Astrocyte (in vitro differentiated cells and primary cell): Measurements from ENCODE around the gene B3GALNT2. TPM values are rescaled to one million over a fixed set of nuclear protein-coding genes. Genes with fewer than 3 reads are reported as not detected.

ENCODE experiments used
- DNase-seq: peaks from one replicate; pipeline ENCODE4 v3.0.0-alpha.2; 2010; ENCODE audit warnings: low read depth
- FAIRE-seq: peaks from 2 replicates; lab custom pipeline; 2011; peaks lifted over from hg19 to GRCh38; lab: Jason Lieb, UNC
- H2AFZ ChIP-seq: 2 replicates; pipeline ENCODE4 v1.6.0; 2012; ENCODE audit warnings: low read depth, low read length, inconsistent platforms
- H3K27ac ChIP-seq: 2 replicates; pipeline ENCODE4 v1.5.1; 2011; ENCODE audit warnings: low read depth, low read length, inconsistent platforms
- H3K27me3 ChIP-seq: 2 replicates; pipeline ENCODE4 v1.6.0; 2011; ENCODE audit warnings: low read length, inconsistent platforms; ENCODE audit not compliant: insufficient read depth
- H3K36me3 ChIP-seq: 2 replicates; pipeline ENCODE4 v1.5.1; 2011; ENCODE audit warnings: low read length, inconsistent platforms; ENCODE audit not compliant: insufficient read depth
- H3K4me1 ChIP-seq: 2 replicates; pipeline ENCODE4 v1.5.1; 2011; ENCODE audit warnings: low read length, inconsistent platforms; ENCODE audit not compliant: insufficient read depth
- H3K4me2 ChIP-seq: 2 replicates; pipeline ENCODE4 v1.6.0; 2012; ENCODE audit warnings: low read length, inconsistent platforms
- H3K4me3 ChIP-seq: 2 replicates; pipeline ENCODE4 v1.5.1; 2011; ENCODE audit warnings: low read depth, mild to moderate bottlenecking, low read length, inconsistent platforms; ENCODE audit not compliant: insufficient read depth
- H3K79me2 ChIP-seq: 2 replicates; pipeline ENCODE4 v1.6.0; 2012; ENCODE audit warnings: mild to moderate bottlenecking, low read length, inconsistent platforms; ENCODE audit not compliant: insufficient read depth
- H3K9ac ChIP-seq: 2 replicates; pipeline ENCODE4 v1.6.0; 2012; ENCODE audit warnings: mild to moderate bottlenecking, low read length, inconsistent platforms
- H3K9me3 ChIP-seq: 2 replicates; pipeline ENCODE4 v1.5.1; 2012; ENCODE audit warnings: low read depth, mild to moderate bottlenecking, low read length, inconsistent platforms; ENCODE audit not compliant: insufficient read depth
- H4K20me1 ChIP-seq: 2 replicates; pipeline ENCODE4 v1.6.0; 2012; ENCODE audit warnings: low read length, inconsistent platforms; ENCODE audit not compliant: insufficient read depth
- H3K27ac Mint-ChIP-seq: one replicate; pipeline ENCODE4 v1.8.0; 2021; ENCODE audit warnings: mild to moderate bottlenecking, mixed read lengths; ENCODE audit not compliant: unreplicated experiment
- H3K27me3 Mint-ChIP-seq: one replicate; pipeline ENCODE4 v1.8.0; 2021; ENCODE audit warnings: low read depth, mixed read lengths; ENCODE audit not compliant: unreplicated experiment
- H3K36me3 Mint-ChIP-seq: one replicate; pipeline ENCODE4 v1.8.0; 2021; ENCODE audit warnings: low read depth, mixed read lengths; ENCODE audit not compliant: unreplicated experiment
- H3K4me1 Mint-ChIP-seq: one replicate; pipeline ENCODE4 v1.8.0; 2021; ENCODE audit warnings: low read depth, mixed read lengths; ENCODE audit not compliant: unreplicated experiment
- H3K4me3 Mint-ChIP-seq: one replicate; pipeline ENCODE4 v1.8.0; 2021; ENCODE audit warnings: mild to moderate bottlenecking, moderate library complexity, mixed read lengths; ENCODE audit not compliant: unreplicated experiment
- H3K9me3 Mint-ChIP-seq: one replicate; pipeline ENCODE4 v1.8.0; 2021; ENCODE audit warnings: mild to moderate bottlenecking, mixed read lengths; ENCODE audit not compliant: unreplicated experiment
- CTCF ChIP-seq: IDR thresholded peaks from 2 replicates; pipeline ENCODE4 v1.5.1; 2011; ENCODE audit warnings: low read depth, mild to moderate bottlenecking, inconsistent platforms, low read length, moderate library complexity; ENCODE audit not compliant: insufficient read depth
- EZH2 ChIP-seq: IDR thresholded peaks from 2 replicates; pipeline ENCODE4 v1.6.1; 2012; ENCODE audit warnings: mild to moderate bottlenecking, low read length, inconsistent platforms; ENCODE audit not compliant: insufficient read depth
- total RNA-seq: library from RNA; stranded (reverse); gene quantifications from 2 replicates; pipeline ENCODE4 v1.2.1, GENCODE V29; 2021

B3GALNT2 gene
- total RNA-seq, 1 donor from 2014 or later = 40.5 TPM

- no peaks in the 10 kb centered on the region for H3K9me3 Mint-ChIP-seq
- Histone ChIP-seq H3K4me2 (no peak overlapping the region), H3K4me3 (no peak overlapping the region), H3K9me3 (no peaks in the 10 kb centered on the region), H3K4me1 (no peaks in the 10 kb centered on the region), H2AFZ (no peak overlapping the region), H3K27ac (no peak overlapping the region), H3K79me2 (peaks cover 14% of the 10 kb centered on the region), H3K36me3 (no peaks in the 10 kb centered on the region), H3K27me3 (no peaks in the 10 kb centered on the region), H4K20me1 (peaks cover 19% of the 10 kb centered on the region), H3K9ac (no peak overlapping the region)
- H3K4me3 Mint-ChIP-seq = no peak overlapping the region
- H3K4me1 Mint-ChIP-seq = peaks cover 9% of the 10 kb centered on the region
- no peak for FAIRE-seq
- H3K27me3 Mint-ChIP-seq = no peaks in the 10 kb centered on the region
- H3K36me3 Mint-ChIP-seq = peaks cover 10% of the 10 kb centered on the region
- H3K27ac Mint-ChIP-seq = no peak overlapping the region
- no peak for DNase-seq
- TF ChIP-seq EZH2 (no peak), CTCF (no peak)
These were observed 80.2 kb downstream of the B3GALNT2 start for GRCh38 chr1:235424092-235424491.

GRCh38 chr1:235423214-235423652 is 81.0 kb downstream of the B3GALNT2 start:
- DNase-seq = no peak
- H3K4me2 ChIP-seq = no peak overlapping the region
- peaks cover 9% of the 10 kb centered on the region for H3K4me1 Mint-ChIP-seq
- no peaks in the 10 kb centered on the region for H3K4me1 ChIP-seq
- H3K36me3 ChIP-seq = no peaks in the 10 kb centered on the region
- no peaks in the 10 kb centered on the region for H3K9me3 Mint-ChIP-seq
- no peak overlapping the region for H3K9ac ChIP-seq
- no peak overlapping the region for H2AFZ ChIP-seq
- no peak for FAIRE-seq
- H3K27ac ChIP-seq = no peak overlapping the region
- H3K79me2 ChIP-seq = peaks cover 18% of the 10 kb centered on the region
- no peak overlapping the region for H3K27ac Mint-ChIP-seq
- H4K20me1 ChIP-seq = peaks cover 22% of the 10 kb centered on the region
- peaks cover 8% of the 10 kb centered on the region for H3K36me3 Mint-ChIP-seq
- H3K27me3 ChIP-seq = no peaks in the 10 kb centered on the region
- H3K9me3 ChIP-seq = no peaks in the 10 kb centered on the region
- no peak overlapping the region for H3K4me3 Mint-ChIP-seq
- no peak overlapping the region for H3K4me3 ChIP-seq
- TF ChIP-seq EZH2 (no peak), CTCF (no peak)
- H3K27me3 Mint-ChIP-seq = no peaks in the 10 kb centered on the region

DNA sequence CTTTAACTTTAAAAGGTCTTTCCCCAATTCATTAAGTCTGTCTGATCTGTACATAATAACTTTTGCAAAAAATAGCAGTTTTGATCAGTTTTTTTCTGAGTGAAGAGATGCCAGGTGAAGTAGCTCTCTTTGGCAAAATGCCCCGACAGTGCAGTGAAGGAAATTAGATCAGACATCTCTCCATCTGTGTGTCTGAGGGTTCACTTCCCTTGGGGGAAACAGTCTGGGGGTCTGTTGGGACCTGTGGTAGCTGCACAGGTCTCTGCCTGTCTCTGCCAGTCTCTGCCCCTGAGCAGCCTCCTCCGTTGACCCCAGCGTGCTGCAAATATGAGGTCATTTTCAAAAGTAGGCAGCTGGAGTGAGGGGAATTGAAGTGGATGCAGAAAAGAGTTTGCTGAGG is 82.5 kb downstream of the B3GALNT2 start:
- Histone ChIP-seq H3K9ac (no peak overlapping the region), H3K4me2 (no peak overlapping the region), H3K27me3 (no peaks in the 10 kb centered on the region), H3K36me3 (no peaks in the 10 kb centered on the region), H3K4me3 (no peak overlapping the region), H4K20me1 (peaks cover 32% of the 10 kb centered on the region), H3K4me1 (peaks cover 6% of the 10 kb centered on the region), H2AFZ (no peak overlapping the region), H3K9me3 (no peaks in the 10 kb centered on the region), H3K79me2 (peaks cover 21% of the 10 kb centered on the region), H3K27ac (no peak overlapping the region)
- Mint-ChIP-seq H3K36me3 (peaks cover 6% of the 10 kb centered on the region), H3K9me3 (no peaks in the 10 kb centered on the region), H3K4me1 (peaks cover 13% of the 10 kb centered on the region), H3K27me3 (no peaks in the 10 kb centered on the region), H3K27ac (no peak overlapping the region), H3K4me3 (no peak overlapping the region)
- FAIRE-seq = no peak
- TF ChIP-seq CTCF (no peak), EZH2 (no peak)
- no peak for DNase-seq
